Vagina (tissue), 1 donor: ENCODE data around the gene PRTG. TPM values are rescaled to one million over a fixed set of nuclear protein-coding genes. Genes with fewer than 3 reads are reported as not detected.

Experiments
- small RNA-seq: library from RNA; depleted of rRNA; stranded (forward); fragments of <200 nt; gene quantifications from one replicate; pipeline ENCODE3, GENCODE V24; 2016
- total RNA-seq: library from RNA; depleted of rRNA; stranded (reverse); fragments of >200 nt; gene quantifications from one replicate; pipeline ENCODE4 v1.2.3, GENCODE V29; 2016

The PRTG gene
- total RNA-seq, 1 donor from 2014 or later, result 5.2 TPM

Small RNA genes within 50 kb of the gene (small RNA-seq; reads per million reads assigned to genes)
- not detected for gene AC009997.1

Other genes with a start within 250 kb of the PRTG start
- gene DNAAF4, start 234.9 kb downstream of the PRTG start, total RNA-seq, result not detected
- gene PYGO1, start 154.8 kb downstream of the PRTG start, total RNA-seq, result 4.4 TPM